Measurements from ENCODE around the gene LGR6.
"Not testable (repeated sequence)": the region's sequence is repeated elsewhere in the genome, so short reads cannot be mapped to it uniquely, and the experiment has no call there.

The LGR6 gene

GRCh38 chr1:202176949-202177927 is 16.4 kb upstream of the LGR6 start:
- DNase-seq, result no peak

- no peak for DNase-seq
Measured at GRCh38 chr1:202179828-202180750, 13.5 kb upstream of the LGR6 start.

GRCh38 chr1:202180751-202181139 is 12.9 kb upstream of the LGR6 start:
- DNase-seq, result not testable (repeated sequence)

GRCh38 chr1:202181586-202181985 is 12.0 kb upstream of the LGR6 start:
- DNase-seq, result no peak

GRCh38 chr1:202182040-202182877 is 11.3 kb upstream of the LGR6 start:
- no peak for DNase-seq

GRCh38 chr1:202184750-202185460 is 8.7 kb upstream of the LGR6 start:
- no peak for DNase-seq

GRCh38 chr1:202186327-202186726 is 7.3 kb upstream of the LGR6 start:
- no peak for DNase-seq

- DNase-seq, result no peak
Measured at GRCh38 chr1:202187041-202187671, 6.4 kb upstream of the LGR6 start.

GRCh38 chr1:202187697-202188407 is 5.7 kb upstream of the LGR6 start:
- no peak for DNase-seq

GRCh38 chr1:202189001-202189790 is 4.4 kb upstream of the LGR6 start:
- no peak for DNase-seq

GRCh38 chr1:202189918-202190715 is 3.5 kb upstream of the LGR6 start:
- DNase-seq, result no peak

GRCh38 chr1:202191391-202191790 is 2.2 kb upstream of the LGR6 start:
- DNase-seq, result not testable (repeated sequence)

GRCh38 chr1:202192770-202193613 is 607 bp upstream of the LGR6 start:
- no peak for DNase-seq

GRCh38 chr1:202194328-202194648 is 689 bp downstream of the LGR6 start:
- no peak for DNase-seq

- DNase-seq, result no peak
Measured at GRCh38 chr1:202197653-202198365, 4.2 kb downstream of the LGR6 start.

- DNase-seq, result no peak
Measured at GRCh38 chr1:202198366-202198724, 4.7 kb downstream of the LGR6 start.

- no peak for DNase-seq
Measured at GRCh38 chr1:202199040-202199889, 5.7 kb downstream of the LGR6 start.

All from NCI-H524 treated with DMSO at 0.1 percent for 48 hours (cell line).